HG03066 (cell line): Measurements from ENCODE around the gene MTA3.

Experiments
- ATAC-seq: cut with Tn5 transposase; IDR thresholded peaks from one replicate; pipeline ENCODE4 v1.9.1; 2021; ENCODE audit warnings: low read depth; ENCODE audit not compliant: unreplicated experiment

The MTA3 gene

DNA sequence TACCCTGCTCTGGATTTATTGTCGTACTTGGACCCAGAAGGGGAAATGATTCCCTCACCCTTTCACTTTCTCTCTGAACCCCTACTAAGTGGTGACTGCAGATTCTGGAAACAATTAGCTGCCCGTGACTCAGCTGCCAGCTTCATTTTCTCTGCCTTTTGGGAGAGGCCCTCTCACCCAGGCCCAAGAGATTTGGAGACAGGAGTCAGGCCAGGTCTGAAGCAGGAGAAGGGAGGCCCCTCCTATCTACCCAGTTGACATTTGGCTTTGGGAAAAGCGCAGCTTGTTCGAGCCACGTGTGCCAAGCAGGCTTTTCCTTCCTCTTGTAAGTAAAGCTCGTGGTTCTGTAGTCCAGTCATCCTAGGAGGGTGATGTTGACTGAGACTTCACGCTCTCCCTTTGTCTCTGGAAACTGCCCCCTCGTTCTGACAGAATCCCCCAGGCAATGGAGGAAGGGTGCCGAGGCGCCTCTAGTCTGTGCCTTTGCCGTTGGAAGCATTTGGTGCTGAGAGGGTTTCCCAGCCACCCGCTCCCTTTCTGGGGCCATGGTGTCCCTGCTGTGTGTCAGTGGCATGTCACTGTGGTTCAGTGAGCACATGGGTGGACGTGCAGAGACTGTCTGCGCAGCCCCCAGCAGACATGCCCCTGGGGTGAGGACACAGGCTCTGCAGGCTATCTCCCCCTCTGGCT, 186.9 kb downstream of the MTA3 start:
- no peak for ATAC-seq

DNA sequence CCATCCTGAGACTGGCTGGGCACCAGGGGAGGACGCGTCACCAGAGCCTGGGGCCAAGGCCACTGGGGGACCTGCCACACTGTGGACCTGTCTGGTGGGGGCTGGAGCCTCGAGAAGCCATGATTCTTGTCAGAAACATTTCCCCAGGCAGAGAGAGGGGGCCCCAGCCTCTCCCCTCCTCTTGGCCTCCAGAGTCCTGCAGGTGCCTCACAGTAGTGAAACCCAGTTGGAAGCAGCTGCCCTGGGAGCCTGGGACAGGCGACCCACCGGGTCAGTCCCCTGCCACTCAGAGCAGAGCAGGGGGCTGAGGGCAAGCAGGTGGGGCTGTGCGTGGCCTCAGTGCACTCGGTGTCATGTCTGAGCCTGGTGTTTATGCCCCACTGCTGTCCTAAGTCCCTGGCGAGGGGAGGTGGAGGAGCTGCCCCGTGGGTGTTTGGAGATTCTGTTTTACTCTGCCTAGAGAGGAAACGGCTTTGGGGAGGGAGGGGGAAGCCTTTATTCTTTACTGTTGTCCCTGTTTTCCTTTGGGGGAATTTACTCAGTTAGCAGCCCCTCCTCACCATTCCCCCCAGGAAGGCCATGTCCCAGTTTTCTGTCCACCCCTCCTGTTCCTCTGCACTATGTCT, 187.8 kb downstream of the MTA3 start:
- no peak for ATAC-seq

DNA sequence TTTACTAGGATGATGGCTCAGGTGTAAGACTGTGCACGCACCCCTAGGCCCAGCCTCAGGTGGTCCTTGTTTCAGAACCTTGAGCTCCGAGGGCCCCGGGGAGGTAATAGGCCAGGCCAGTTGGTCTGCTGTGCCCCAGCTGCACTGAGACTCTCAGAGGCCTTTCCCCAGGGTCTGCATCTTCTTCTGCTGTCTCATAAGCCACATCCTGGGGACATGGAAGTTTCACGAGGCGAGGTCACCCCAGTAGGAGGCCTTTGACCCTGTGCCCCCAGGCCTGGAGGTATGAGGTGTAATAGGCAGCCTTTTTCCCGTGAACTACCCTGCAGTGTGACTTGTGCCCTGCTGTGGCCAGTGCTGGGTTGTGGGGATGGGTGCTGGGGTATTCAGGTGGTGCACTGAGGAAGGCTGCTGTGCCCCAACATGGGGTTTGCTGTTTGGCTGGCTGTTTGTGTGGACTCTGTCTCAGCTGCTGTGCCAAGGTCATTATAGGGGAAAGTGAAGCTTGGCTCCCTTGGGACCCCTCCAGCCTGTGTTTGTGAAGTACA, 188.6 kb downstream of the MTA3 start:
- no peak for ATAC-seq

DNA sequence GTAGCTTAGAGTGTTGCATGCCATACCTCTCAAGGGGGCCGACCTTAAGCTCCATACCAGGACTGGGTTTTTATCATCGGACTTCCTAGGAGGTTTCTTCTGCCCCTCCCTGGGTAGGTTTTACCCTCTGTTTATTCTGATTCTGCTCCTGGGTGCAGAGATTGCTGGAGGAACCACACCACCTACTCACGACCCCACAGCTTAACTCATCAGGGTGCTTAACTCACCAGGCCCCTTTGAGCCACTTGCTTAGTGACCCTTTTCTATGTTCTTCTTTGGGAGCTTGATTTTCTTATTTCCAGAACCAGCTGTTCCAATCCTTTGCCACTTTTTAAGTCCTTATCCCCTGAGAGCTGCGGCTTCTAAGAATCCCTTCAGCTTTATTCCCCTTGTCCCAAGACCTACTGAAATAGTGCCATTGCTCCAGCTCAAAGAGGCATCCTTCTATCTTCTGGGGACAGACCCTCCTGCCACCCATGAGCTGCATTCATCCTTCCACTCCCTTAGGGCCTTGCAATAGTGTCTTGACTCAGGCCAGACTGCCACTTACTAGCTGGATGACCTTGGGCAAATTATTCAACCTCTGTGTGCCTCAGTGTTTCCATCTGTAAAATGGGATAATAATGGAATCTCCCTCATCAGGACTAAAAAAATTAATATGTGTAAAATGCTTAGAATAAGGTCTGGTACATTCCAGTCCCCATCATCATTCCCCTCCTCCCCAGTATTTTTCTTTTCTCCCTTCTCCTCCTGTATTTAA, 189.7 kb downstream of the MTA3 start:
- no peak for ATAC-seq

DNA sequence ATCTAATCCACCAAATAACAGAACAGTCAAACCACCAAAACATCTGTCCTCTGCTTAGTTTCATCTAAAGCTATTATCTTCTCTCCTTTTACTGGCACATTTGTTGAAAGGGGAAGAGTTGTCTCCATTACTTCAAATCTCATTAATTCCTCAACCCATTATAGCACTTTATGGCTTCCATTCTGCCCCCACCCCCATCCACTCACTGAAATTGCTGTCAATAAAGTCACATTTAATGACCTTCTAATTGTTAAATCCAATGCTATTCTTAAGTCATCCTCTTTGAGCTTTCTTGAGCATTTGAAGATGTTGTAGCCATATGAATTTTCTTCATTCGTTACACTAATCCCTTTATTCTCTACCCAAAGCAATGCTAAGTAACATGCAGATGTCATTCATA, 190.3 kb downstream of the MTA3 start:
- ATAC-seq: no peak

DNA sequence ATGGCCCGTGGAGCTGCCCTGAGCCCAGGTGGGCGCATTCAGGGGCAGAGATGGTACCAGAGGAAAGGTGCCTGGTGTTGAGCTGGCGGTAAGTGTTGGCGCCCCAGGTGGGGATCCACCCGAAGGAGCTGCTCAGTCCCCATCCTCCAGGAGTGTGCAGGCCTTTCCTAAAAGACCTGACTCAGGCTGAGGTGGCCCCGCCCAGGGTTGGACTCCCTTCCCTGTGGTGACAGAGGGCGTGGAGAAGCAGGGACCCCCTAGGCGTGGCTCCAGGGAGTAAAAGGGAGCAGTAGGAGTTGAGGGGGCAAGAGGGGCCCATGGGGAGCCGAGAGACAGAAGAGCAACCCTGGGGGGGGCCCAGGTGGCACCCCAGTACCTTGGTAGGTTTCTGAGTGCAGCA, 193.1 kb downstream of the MTA3 start:
- no peak for ATAC-seq

DNA sequence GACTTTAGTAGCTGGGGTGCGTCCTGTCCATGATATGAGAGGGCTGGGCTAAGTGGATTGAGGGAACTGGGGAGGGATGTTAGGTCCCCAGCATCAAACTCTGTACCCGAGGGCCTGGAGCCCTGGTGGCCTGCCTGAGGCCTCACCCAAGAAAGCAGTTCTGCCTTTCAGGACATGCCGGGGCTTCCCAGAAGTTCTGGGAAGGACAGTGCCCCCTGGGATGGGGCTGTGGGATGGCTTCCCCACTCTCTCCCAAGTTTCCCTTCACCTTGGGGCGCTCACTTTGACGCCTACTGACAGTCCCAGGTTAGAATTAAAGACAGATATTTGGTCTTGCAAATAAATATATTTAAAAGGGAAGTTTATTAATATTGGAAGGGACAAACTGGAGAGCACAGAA, 193.7 kb downstream of the MTA3 start:
- no peak for ATAC-seq

DNA sequence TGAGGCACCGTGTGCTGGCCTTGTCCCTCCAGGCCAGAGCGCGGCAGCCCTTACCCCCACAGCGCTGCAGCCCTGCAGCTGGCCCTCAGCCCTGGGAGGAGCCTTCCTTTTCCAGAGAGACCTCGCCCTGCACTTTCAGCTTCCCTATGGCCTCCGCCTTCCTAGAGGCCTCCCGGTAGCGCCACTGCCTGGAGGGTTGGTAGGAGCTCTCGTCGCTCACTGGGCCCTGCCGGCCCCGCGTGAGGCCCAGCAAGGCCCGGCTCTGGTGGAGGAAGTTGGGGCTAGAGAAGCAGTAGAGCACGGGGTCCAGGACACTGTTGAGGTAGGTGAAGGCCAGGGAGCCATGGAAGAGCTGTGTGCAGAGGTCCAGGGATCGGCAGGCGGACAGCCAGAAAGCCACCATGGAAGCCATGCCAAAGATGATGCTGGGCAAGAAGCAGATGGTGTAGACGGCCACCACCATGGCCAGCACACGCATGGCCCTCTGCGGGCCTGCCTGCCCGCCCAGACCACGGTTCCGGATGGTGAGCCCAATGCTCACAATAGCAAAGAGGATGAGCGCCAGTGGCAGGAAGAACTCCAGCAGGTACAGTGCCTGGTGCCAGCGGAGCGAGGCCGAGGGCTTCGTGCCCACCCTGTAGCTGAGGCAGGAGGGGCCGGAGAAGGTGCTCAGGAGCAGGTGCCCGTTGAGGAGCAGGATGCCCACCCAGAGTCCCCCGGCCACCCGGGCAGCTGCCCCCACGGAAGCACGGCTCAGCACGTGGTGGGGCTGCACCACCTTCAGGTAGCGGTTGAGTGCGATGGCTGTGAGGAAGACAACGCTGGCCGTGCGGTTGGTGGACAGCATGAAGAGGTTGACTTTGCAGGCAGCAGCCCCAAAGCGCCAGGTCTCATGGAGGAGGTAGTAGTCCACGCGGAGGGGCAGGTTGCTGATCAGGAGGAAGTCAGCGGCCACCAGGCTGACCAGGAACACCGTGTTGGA, 194.7 kb downstream of the MTA3 start:
- no peak for ATAC-seq

DNA sequence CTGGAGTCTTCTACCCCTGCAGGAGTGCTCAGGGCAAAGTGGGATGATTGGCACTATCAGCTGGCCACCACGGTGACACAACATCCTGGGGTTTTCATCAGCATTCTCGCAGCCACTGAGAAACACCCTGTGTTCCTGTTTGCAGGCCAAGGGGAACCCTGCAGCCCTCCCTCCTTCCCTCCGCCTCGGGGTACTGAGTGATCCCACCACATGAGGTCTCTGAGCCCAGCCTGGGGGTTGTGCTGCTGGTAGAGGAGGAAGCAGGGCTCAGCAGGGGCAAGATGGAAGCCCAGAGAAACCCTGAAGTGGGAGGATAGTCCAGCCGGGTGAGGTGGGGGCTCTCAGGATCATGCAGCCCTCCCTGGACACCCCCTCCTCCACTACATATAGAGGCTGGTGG, 195.7 kb downstream of the MTA3 start, which contains the start of gene OXER1:
TSS of gene OXER1 (minus strand) at position 40 of the 400 bp plus-strand sequence. CDS start 73 bp downstream, outside the sequence.
- no peak for ATAC-seq

DNA sequence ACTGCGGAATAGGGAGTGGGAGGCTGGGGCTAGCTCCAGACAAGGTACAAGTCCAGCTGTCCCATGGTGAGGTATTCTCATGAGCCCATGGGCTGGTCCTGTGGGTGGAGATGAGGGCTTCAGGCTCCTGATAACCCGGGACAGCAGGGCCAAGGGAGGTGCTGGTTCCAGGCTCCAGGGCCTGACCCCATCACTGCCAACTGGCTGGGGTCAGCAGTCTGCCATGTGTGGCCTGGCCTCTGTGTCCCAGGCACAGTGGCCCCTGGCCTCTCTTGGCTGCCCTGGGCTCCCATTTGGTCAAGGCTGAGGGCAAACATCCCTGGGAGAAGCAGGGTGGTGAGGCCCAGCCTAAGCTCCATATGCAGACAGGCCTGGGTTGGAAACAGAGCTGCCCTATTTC, 196.5 kb downstream of the MTA3 start:
- ATAC-seq: no peak

DNA sequence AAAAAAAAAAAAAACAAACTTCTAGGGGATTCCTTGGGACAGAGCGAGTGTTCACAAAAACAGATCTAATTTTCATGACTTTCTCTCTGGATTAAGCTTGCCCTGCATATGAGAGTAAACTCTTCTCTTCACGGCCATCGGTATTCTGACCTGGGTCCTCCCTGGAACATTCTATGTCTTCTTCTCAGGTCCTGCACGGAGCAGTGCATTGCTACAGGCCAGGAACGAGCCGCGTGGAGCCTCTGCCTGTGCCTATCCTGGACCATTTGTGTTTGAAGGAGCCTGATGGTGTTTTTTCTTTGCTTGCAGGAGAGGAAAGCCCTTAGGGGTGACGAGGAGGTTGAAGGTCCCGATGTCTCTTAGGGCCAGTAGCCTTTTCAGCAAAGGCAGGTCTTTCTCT, 197.3 kb downstream of the MTA3 start:
- ATAC-seq: no peak

DNA sequence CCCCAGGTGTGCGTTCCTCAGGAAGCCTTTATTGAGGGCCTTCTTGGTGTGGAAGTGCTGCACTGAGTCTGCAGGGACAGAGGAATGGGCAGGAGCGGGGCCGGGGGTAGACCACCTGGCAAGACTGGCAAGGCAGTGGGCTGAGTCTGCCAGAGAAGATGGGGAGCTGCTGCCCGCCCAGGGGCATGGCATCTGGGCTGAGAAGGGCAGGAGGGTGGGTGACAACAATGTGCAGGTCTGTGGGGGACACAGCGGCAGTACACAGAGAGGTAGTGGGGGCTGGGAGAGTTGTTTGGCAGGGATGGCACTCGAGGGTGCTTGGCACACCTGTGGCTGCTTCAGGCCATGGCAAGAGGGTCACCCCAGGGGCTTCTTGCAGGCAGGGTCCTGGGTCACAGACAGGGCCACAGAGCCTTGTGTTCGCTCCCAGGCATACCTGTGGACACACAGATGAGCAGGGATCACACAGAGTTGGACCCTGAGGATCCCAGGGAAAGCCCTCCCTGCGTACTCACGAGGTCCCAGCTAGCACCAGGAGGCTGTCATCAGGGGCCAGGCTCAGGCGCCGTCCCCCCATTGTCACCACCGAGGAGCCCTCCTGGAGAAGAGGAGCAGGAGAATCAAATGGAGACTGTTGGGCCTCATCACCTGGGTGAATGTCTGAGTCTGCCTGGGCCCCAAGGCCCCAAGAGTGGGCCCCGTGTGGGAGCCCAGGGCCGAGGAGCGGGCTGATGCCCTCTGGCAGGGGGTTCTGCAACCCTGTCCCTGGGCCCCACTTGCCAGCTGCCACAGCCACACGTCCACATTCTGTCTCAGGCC, 198.9 kb downstream of the MTA3 start:
- no peak for ATAC-seq

DNA sequence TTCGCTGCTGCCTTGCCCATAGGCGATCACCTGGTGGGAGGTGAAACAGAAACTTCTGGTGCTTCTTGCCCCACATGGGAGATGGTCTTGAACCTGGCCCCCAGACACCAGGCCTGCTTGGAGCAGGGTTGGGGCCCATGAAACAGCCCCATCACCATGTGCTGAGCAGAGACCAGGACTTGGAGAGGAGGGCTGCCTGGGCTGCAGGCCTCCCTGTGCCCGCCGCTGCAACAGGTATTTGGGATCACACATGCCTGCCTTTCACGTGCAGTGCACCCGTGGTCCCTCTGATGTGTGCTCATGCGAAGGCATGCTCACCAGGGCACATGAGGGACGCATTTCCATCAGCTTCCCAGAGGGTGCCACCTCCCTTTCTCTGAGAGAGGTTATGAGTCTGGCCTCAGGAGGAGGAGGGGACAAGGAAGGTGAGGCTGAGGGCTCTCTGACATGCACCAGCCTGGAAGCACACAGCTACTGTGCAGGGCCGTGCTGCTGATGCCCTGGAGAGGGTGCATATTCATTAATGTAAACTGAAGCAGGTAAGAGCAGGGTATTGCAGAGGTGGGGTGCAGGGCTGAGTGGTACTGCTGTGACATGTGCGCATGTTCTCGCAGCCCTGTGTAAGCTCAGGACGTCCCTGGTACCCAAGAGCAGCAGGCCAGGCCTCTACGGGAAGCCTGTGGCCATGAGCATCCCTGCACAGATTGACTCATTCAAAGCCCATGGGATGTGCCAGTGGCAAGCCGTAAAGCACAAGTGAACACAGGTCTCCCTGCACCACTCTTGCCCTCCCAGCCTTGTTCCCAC, 199.7 kb downstream of the MTA3 start:
- no peak for ATAC-seq

DNA sequence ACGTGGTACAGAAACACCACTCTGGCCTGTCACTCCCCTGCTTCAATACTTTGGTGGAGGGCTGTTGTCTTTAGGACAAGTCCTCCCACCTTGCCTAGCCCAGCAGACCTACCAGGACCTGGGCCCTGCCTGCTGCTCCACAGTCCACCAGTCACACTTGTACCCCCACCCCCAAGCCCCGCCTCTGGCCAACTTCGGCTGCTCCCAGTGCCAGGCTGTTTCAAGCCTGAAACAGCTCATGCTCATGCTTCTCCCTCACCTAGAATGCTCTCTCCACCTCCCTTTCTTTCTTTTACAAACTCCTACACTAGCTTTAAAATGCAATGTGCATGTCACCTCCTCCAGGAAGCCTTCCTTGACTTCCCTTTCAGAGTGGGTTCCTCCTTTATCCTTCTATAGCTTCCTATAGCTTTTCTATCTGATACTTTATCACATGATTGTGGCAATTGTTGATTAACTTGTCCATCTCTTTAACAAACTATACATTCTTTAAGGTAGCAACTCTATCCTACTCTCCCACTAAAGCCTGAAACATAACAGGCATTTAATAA, 200.3 kb downstream of the MTA3 start:
- no peak for ATAC-seq

DNA sequence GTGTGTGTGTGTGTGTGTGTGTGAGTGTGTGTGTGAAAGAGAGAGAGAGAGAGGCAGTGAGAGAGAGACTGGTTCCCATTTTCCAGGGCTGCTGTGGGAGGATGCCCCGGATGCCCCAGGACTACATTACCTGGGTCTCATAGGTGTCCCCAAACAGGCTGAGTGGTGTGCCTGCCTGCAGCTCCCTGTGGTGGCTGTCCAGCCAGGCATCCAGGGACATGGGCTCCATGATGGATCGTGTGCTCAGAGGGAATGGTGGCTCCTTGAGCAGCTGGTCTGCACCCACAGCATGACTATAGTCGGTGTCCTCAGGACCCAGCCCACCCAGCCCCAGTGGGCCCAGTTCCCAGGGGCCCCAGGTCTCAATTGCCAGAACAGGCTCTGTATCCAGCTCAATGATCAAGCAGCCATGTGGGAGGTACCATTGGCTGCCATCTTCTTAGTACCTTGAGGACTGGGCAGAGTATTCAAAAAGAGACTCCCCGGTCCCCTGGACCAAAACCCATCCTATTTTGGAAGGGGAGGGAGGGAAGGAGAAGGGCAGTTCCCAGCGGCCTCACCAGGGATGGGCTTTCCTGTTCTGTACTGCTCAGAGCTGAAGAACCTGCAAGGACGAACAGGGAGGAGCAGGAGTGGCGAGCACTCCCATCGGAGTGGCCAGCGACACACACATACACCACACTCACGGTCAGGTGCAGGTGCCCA, 201.3 kb downstream of the MTA3 start:
- no peak for ATAC-seq

DNA sequence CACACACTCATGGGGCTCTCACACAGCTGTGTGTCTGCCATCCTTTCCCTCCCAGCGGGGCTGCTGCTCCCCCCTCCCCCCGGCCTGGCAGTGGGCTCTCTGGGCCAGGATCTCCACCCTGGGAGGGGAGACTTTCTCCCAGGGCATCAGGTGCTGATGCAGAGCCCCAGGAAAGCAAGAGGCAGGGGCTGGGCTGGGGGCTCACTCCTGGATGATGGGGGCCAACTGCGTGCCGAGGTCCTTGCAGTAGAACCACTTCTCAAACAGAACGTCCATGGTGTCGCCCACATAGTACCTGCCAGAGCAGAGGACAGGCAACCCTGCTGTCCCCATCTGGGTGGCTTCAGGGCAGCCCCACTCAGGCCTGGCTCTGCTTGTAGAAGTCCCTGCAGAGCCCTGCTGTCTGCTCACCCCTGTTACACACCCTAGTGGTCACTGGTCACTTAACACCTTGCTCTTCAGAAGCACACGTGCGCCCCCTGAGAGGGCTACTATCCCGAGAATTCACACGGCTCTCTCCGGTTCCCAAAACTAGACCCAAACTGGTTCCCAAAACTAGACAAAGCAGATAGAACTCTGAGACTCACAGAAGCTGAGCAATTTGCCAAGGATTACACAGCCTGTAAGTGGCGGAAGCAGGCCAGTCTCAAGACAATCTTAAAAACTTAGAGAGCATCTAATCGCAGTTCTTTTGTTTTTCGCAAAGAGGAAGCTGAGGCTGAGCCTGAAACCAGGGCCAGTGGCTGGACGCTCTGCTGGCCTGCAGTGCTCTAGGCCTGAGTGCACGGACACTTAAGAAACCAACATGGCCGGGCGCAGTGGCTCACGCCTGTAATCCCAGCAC, 202.1 kb downstream of the MTA3 start:
- no peak for ATAC-seq
